Chondrocyte (in vitro differentiated cells): ENCODE results near the gene CDC42SE1. TPM values are rescaled to one million over a fixed set of nuclear protein-coding genes. Genes with fewer than 3 reads are reported as not detected.

ENCODE experiments used
- DNase-seq: peaks from one replicate; pipeline ENCODE4 v3.0.0; 2021; ENCODE audit warnings: mixed read lengths, low spot score
- H3K27ac Mint-ChIP-seq: one replicate; pipeline ENCODE4 v1.8.0; 2021; ENCODE audit warnings: mild to moderate bottlenecking, moderate library complexity, mixed read lengths; ENCODE audit not compliant: unreplicated experiment
- H3K27me3 Mint-ChIP-seq: 2 replicates; pipeline ENCODE4 v1.8.0; 2021; ENCODE audit warnings: low read depth, mixed read lengths
- H3K36me3 Mint-ChIP-seq: 2 replicates; pipeline ENCODE4 v1.8.0; 2021; ENCODE audit warnings: low read depth, mixed read lengths
- H3K4me1 Mint-ChIP-seq: 2 replicates; pipeline ENCODE4 v1.8.0; 2021; ENCODE audit warnings: low read depth, mild to moderate bottlenecking, mixed read lengths
- H3K4me3 Mint-ChIP-seq: one replicate; pipeline ENCODE4 v1.8.0; 2021; ENCODE audit warnings: mild to moderate bottlenecking, moderate library complexity, mixed read lengths; ENCODE audit not compliant: unreplicated experiment
- H3K9me3 Mint-ChIP-seq: 2 replicates; pipeline ENCODE4 v1.8.0; 2021; ENCODE audit warnings: low read depth, mixed read lengths
- total RNA-seq: library from RNA; stranded (reverse); gene quantifications from 3 replicates; pipeline ENCODE4 v1.2.1, GENCODE V29; 2021
- TF ChIP-seq, protein P1 (sequence below): fragments of 200-600 bp; sonication (generic); IDR thresholded peaks from 2 replicates; pipeline ENCODE4 v1.5.0; 2021; ENCODE audit warnings: antibody characterized with exemption, mild to moderate bottlenecking, moderate library complexity

CDC42SE1 gene
- total RNA-seq, 1 donor from 2014 or later: 76.6 TPM

DNA sequence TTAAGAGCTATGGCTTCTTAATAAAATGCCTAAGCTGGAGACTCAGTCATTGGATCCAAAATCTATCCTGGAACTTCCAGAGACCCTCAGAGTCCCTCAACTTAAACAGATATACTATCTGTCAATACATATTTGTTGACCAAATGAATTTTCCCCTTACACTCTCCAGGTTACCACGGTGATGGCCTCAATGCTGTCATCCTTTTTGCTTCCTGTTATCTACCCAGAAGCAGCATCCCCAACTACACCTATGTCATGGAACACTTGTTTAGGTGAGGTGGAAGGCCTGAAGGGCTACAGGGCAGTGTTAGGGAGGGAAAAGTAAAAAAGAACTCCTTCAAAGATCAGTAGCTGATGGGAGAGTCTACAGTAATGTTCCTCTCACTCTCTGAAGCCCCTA, 16.3 kb downstream of the CDC42SE1 start:
- TF ChIP-seq, protein P1, sequence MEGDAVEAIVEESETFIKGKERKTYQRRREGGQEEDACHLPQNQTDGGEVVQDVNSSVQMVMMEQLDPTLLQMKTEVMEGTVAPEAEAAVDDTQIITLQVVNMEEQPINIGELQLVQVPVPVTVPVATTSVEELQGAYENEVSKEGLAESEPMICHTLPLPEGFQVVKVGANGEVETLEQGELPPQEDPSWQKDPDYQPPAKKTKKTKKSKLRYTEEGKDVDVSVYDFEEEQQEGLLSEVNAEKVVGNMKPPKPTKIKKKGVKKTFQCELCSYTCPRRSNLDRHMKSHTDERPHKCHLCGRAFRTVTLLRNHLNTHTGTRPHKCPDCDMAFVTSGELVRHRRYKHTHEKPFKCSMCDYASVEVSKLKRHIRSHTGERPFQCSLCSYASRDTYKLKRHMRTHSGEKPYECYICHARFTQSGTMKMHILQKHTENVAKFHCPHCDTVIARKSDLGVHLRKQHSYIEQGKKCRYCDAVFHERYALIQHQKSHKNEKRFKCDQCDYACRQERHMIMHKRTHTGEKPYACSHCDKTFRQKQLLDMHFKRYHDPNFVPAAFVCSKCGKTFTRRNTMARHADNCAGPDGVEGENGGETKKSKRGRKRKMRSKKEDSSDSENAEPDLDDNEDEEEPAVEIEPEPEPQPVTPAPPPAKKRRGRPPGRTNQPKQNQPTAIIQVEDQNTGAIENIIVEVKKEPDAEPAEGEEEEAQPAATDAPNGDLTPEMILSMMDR: no peak
- no peak for DNase-seq
- Mint-ChIP-seq H3K27me3 (no peaks in the 10 kb centered on the region), H3K36me3 (peaks cover 8% of the 10 kb centered on the region), H3K27ac (no peak overlapping the region), H3K9me3 (no peaks in the 10 kb centered on the region), H3K4me1 (peaks cover 4% of the 10 kb centered on the region), H3K4me3 (no peak overlapping the region)

DNA sequence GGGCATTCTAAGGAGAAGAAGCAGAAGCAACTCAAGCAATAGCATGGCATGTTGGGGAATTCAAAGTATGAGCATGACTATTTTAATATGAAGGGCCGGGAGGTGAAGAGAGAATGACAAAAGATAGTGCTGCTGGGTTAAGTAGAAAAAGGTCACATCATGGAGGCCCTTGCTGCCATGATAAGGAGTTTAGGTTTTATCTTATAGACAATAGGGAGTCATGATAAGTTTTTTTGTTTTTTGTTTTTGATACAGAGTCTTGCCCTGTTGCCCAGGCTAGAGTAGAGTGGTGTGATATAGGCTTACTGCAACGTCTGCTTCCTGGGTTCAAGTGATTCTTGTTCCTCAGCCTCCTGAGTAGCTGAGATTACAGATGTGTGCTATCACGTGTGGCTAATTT, 19.9 kb downstream of the CDC42SE1 start:
- Mint-ChIP-seq H3K4me1 (no peaks in the 10 kb centered on the region), H3K27ac (no peak overlapping the region), H3K27me3 (no peaks in the 10 kb centered on the region), H3K36me3 (peaks cover 14% of the 10 kb centered on the region), H3K4me3 (no peak overlapping the region), H3K9me3 (no peaks in the 10 kb centered on the region)
- DNase-seq: no peak
- TF ChIP-seq, protein P1: no peak

DNA sequence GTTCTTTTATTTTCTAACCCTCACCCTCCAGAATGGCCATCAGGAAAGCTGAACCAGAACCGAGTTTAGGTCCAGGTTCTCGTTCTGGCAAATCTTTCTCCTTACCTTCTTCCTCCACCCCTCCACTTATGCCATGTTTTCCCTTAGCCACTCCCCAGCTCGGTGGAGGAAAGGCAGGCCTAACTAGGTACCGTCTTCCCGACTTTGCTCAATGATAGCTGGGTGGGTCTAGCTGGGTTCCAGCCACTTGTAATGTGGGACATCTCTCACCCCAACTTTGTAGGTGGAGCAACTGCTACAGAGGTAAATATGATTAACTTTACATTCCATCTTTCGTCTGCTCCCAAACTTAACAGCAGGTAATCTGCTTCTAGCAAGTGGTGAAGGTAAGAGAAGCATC, 22.4 kb downstream of the CDC42SE1 start:
- peaks cover 18% of the 10 kb centered on the region for H3K36me3 Mint-ChIP-seq
- no peaks in the 10 kb centered on the region for H3K9me3 Mint-ChIP-seq
- no peak overlapping the region for H3K4me3 Mint-ChIP-seq
- H3K4me1 Mint-ChIP-seq: no peaks in the 10 kb centered on the region
- H3K27me3 Mint-ChIP-seq: no peaks in the 10 kb centered on the region
- no peak for DNase-seq
- no peak overlapping the region for H3K27ac Mint-ChIP-seq
- TF ChIP-seq, protein P1: no peak

DNA sequence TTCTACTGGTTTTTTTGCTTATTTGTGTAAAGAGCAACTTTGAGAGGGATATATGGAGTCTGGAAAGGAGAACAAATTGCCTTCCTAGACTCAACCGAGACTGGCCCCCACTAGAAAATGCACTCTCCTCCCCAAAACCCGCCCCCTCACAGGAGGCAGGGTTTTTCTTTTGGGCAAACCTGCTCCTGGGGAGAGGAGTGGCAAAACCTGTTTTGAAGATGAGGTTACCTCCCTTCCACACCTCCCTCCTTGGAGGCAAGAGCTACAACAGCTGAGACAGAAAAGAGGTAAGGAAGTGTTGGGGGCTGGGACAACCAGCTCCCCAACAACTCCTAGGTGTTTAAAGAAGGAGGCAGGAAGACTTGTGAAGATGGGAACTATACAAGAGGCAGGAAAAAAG, 23.1 kb downstream of the CDC42SE1 start, which contains the start of gene BNIPL:
BNIPL (plus strand) TSS at position 231 of the 400 bp plus-strand sequence; CDS start at position 371, 140 bp downstream.
- H3K4me3 Mint-ChIP-seq: no peak within 1 kb of the TSS
- peak within 1 kb of the TSS; percentile 36 for H3K27ac Mint-ChIP-seq

GRCh38 chr1:151035167-151035566, 24.3 kb downstream of the CDC42SE1 start:
- Mint-ChIP-seq H3K4me1 (no peaks in the 10 kb centered on the region), H3K9me3 (no peaks in the 10 kb centered on the region), H3K36me3 (peaks cover 20% of the 10 kb centered on the region), H3K4me3 (no peak overlapping the region), H3K27me3 (no peaks in the 10 kb centered on the region), H3K27ac (no peak overlapping the region)
- TF ChIP-seq, protein P1: no peak
- DNase-seq: no peak

More for the DNA sequence above, 23.1 kb downstream of the CDC42SE1 start, which contains the start of gene BNIPL:
- H3K36me3 Mint-ChIP-seq: peaks cover 18% of the 10 kb centered on the region
- TF ChIP-seq, protein P1: no peak
- no peaks in the 10 kb centered on the region for H3K9me3 Mint-ChIP-seq
- H3K4me1 Mint-ChIP-seq: no peaks in the 10 kb centered on the region
- no peak for DNase-seq
- H3K27me3 Mint-ChIP-seq: no peaks in the 10 kb centered on the region
